Measurements from ENCODE around the gene AIFM1. TPM values are rescaled to one million over a fixed set of nuclear protein-coding genes. Genes with fewer than 3 reads are reported as not detected.
A peak's percentile ranks its signal among the peaks of the same experiment; 100 is the strongest.

AIFM1 gene
- total RNA-seq, result 10 to 100 TPM; 14.4 to 35.8 TPM
- polyA plus RNA-seq, result 10 to 100 TPM; 27.8 to 34.6 TPM
- long read RNA-seq, donor 1, transcript AIFM1-201 (16 exons, 2,260 nt), result major isoform, 8 of 8 reads
- long read RNA-seq, donor 1, partial matches to known transcripts, result 0 of 8 reads
- long read RNA-seq, donor 1, other reads (novel, unspliced or antisense), result 0 of 8 reads
- long read RNA-seq, donor 2, result 0 reads
- long read RNA-seq, donor 3, partial matches to known transcripts, result 0 of 2 reads
- long read RNA-seq, donor 3, other reads (novel, unspliced or antisense), result 0 of 2 reads
- long read RNA-seq, donor 4, partial matches to known transcripts, result 0 of 1 reads
- long read RNA-seq, donor 4, other reads (novel, unspliced or antisense), result 0 of 1 reads
- long read RNA-seq, donor 5, transcript AIFM1-201 (16 exons, 2,260 nt), result major isoform, 5 of 5 reads
- long read RNA-seq, donor 5, partial matches to known transcripts, result 0 of 5 reads
- long read RNA-seq, donor 5, other reads (novel, unspliced or antisense), result 0 of 5 reads

DNA sequence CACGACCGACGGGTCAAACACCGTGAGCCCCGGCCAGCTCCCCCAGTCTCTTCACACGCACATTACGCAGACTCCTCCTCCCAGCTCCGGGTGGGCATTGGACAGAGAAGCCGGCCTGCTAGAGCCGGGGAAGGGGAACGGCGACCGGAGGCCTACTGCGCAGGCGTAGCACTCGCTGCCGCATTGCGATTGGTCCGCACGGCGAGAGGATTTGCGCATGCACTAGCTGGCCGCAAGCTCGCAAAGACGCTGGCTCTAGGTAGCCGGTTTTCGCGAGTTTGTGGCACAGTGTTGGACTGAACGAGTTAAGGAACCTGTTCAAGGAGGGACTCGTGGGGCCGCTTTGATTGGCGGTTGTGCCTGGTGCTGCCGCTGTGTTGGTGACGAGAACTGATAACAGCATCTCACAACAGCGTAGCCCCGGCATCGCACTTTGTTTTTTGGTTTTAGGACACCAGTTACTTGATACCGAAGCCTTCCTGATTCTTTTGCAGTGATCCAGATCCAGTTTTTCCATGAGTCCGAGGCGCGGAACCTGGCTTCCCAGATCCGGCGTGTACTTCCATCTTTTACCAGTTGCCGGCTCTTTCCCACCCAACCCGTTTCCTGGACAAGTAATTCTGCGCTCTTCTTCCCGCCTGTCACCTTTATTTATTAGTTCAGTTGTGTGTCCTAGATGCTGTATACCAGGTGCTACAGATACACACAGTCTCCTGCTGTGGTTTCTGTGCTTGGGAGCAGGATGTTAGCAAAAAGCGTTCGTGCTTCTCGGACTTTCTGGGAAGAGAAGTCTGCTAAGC is at the start of gene AIFM1:
TSS of gene AIFM1 (minus strand) at position 139 of the 800 bp plus-strand sequence. CDS start 185 bp downstream, outside the sequence.
- Histone ChIP-seq H3K27ac (ENCODE audit: low read depth in 1 of 2, low read length in 1 of 2) (peak within 1 kb of the TSS; percentile 88 to 96), H3K4me3 (peak within 1 kb of the TSS; percentile 53), H3K36me3 (ENCODE audit: control insufficient read depth in 4 of 4, insufficient read depth in 4 of 4, low read length in 4 of 4) (no peaks in the 10 kb centered on the region), H3K27me3 (ENCODE audit: control insufficient read depth in 3 of 3, insufficient read depth in 3 of 3, low read length in 2 of 3) (peaks cover 3 to 6% (median 3%) of the 10 kb centered on the region in 3 donors), H3K9me3 (ENCODE audit: control insufficient read depth in 4 of 4, insufficient read depth in 3 of 4, low read length in 3 of 4) (peaks cover 0 to 5% (median 0%) of the 10 kb centered on the region in 4 donors), H3K4me1 (ENCODE audit: control insufficient read depth in 5 of 5, insufficient read depth in 5 of 5, low read length in 5 of 5) (peaks cover 0 to 13% (median 0%) of the 10 kb centered on the region in 5 donors), H3K9ac (ENCODE audit: insufficient read depth in 1 of 2, low read length in 2 of 2) (peak within 1 kb of the TSS in 1 of 2 donors; percentile 78)
- peak; percentile 94 to 97 (median 95) for DNase-seq
- ATAC-seq (ENCODE audit: insufficient read depth, low FRiP score), result peak; percentile 93
- WGBS, 2 donors, result 0 to 40% methylated on average over 28 to 50 of the region's 50 CpGs
- TF ChIP-seq, protein P1, sequence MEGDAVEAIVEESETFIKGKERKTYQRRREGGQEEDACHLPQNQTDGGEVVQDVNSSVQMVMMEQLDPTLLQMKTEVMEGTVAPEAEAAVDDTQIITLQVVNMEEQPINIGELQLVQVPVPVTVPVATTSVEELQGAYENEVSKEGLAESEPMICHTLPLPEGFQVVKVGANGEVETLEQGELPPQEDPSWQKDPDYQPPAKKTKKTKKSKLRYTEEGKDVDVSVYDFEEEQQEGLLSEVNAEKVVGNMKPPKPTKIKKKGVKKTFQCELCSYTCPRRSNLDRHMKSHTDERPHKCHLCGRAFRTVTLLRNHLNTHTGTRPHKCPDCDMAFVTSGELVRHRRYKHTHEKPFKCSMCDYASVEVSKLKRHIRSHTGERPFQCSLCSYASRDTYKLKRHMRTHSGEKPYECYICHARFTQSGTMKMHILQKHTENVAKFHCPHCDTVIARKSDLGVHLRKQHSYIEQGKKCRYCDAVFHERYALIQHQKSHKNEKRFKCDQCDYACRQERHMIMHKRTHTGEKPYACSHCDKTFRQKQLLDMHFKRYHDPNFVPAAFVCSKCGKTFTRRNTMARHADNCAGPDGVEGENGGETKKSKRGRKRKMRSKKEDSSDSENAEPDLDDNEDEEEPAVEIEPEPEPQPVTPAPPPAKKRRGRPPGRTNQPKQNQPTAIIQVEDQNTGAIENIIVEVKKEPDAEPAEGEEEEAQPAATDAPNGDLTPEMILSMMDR (IDR thresholded peaks at IDR 0.05; ENCODE audit: control extremely low read depth, extremely low read depth), result no peak

DNA sequence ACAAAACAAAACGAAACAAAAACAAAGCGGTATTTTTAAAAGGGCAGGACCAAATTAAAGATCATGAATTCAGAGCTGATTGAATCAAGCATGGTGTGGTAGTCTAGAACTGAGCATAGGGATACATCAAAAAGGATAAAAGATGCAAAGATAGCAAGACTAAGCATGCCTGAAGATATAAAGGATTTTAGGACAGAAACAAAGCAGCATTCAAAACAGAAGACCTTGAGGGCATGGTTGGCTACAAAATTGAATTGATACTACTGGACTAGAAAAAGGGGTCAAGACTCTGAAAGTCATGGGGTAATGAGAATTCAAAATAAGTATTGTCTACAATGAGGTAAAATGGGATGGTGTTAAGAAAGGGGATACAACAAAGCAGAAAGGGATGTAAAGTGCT is 47.7 kb upstream of the AIFM1 start:
- H3K36me3 ChIP-seq (ENCODE audit: control insufficient read depth in 4 of 4, insufficient read depth in 4 of 4, low read length in 4 of 4), result peaks cover 0 to 4% (median 3%) of the 10 kb centered on the region in 4 donors
- H3K4me3 ChIP-seq, result no peak overlapping the region
- no peak overlapping the region for H3K9ac ChIP-seq (ENCODE audit: insufficient read depth in 1 of 2, low read length in 2 of 2)
- H3K4me1 ChIP-seq (ENCODE audit: control insufficient read depth in 5 of 5, insufficient read depth in 5 of 5, low read length in 5 of 5), result no peaks in the 10 kb centered on the region
- DNase-seq (no peak), ATAC-seq (ENCODE audit: insufficient read depth, low FRiP score) (no peak)
- no peak overlapping the region for H3K27ac ChIP-seq (ENCODE audit: low read depth in 1 of 2, low read length in 1 of 2)
- no peaks in the 10 kb centered on the region for H3K27me3 ChIP-seq (ENCODE audit: control insufficient read depth in 3 of 3, insufficient read depth in 3 of 3, low read length in 2 of 3)
- WGBS, 2 donors, result 86 to 100% methylated on average over 2 of the region's 2 CpGs
- H3K9me3 ChIP-seq (ENCODE audit: control insufficient read depth in 4 of 4, insufficient read depth in 3 of 4, low read length in 3 of 4), result no peaks in the 10 kb centered on the region
- TF ChIP-seq, protein P1 (IDR thresholded peaks at IDR 0.05; ENCODE audit: control extremely low read depth, extremely low read depth), result no peak

DNA sequence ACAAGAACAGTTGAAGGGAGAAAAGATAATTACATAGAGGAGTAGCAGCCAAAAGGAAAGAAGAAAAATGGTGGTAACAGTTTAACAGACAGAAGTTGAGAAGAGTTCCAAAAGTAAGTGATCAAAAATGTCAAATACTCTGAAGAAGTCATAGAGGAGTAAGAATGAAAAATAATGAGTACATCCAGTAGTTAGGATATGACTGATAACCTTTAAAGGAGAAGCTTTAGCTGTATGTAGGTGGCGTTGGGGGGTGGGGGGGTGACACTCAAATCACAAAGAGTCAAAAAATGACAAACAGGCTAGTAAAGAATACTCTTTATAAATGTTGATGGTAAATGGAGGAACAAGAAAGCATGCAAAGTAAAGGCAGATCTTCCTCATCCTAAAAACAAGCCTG is 46.7 kb upstream of the AIFM1 start:
- ATAC-seq (ENCODE audit: insufficient read depth, low FRiP score) (no peak), DNase-seq (no peak)
- H3K36me3 ChIP-seq (ENCODE audit: control insufficient read depth in 4 of 4, insufficient read depth in 4 of 4, low read length in 4 of 4), result peaks cover 0 to 4% (median 3%) of the 10 kb centered on the region in 4 donors
- no peak overlapping the region for H3K9ac ChIP-seq (ENCODE audit: insufficient read depth in 1 of 2, low read length in 2 of 2)
- H3K4me1 ChIP-seq (ENCODE audit: control insufficient read depth in 5 of 5, insufficient read depth in 5 of 5, low read length in 5 of 5), result no peaks in the 10 kb centered on the region
- H3K27ac ChIP-seq (ENCODE audit: low read depth in 1 of 2, low read length in 1 of 2), result no peak overlapping the region
- H3K4me3 ChIP-seq, result no peak overlapping the region
- 61 to 92% methylated on average over 1 of the region's 1 CpG for WGBS, 2 donors
- no peaks in the 10 kb centered on the region for H3K9me3 ChIP-seq (ENCODE audit: control insufficient read depth in 4 of 4, insufficient read depth in 3 of 4, low read length in 3 of 4)
- no peaks in the 10 kb centered on the region for H3K27me3 ChIP-seq (ENCODE audit: control insufficient read depth in 3 of 3, insufficient read depth in 3 of 3, low read length in 2 of 3)
- TF ChIP-seq, protein P1 (IDR thresholded peaks at IDR 0.05; ENCODE audit: control extremely low read depth, extremely low read depth), result no peak

Data from lung (tissue), 16 donors.